CD14-positive monocyte (primary cell): Measurements from ENCODE around the gene ZNF491. TPM values are rescaled to one million over a fixed set of nuclear protein-coding genes. Genes with fewer than 3 reads are reported as not detected.

ENCODE experiments used
- DNase-seq, 3 donors: peaks; one replicate each; pipeline ENCODE4 v3.0.0-alpha.2; 2011 to 2022
- H2AFZ ChIP-seq: 2 replicates; pipeline ENCODE4 v1.6.0; 2012; ENCODE audit warnings: mild to moderate bottlenecking, low read depth, low read length, inconsistent platforms; ENCODE audit not compliant: insufficient read depth, poor library complexity, severe bottlenecking
- H3K27ac ChIP-seq, 2 donors: 1 replicate in 1 of 2; 2 replicates in 1 of 2; pipeline ENCODE4 v1.5.1; 2012 to 2013; ENCODE audit warnings: low read length in 2 of 2, control low read depth in 1 of 2, inconsistent platforms in 1 of 2, low read depth in 1 of 2, mild to moderate bottlenecking in 1 of 2
- H3K27me3 ChIP-seq, 2 donors: one replicate each; pipeline versions ENCODE4 v1.6.0 to v1.6.1; 2011 to 2013; ENCODE audit warnings: low read length in 2 of 2; ENCODE audit not compliant: control insufficient read depth in 2 of 2, insufficient read depth in 2 of 2
- H3K36me3 ChIP-seq, 2 donors: replicated peaks in 1 of 2; 1 replicate in 1 of 2; 2 replicates in 1 of 2; pipeline versions ENCODE4 v1.5.1 to v1.6.1; 2012 to 2013; ENCODE audit warnings: low read length in 2 of 2, control low read depth in 1 of 2, inconsistent platforms in 1 of 2, mild to moderate bottlenecking in 1 of 2; ENCODE audit not compliant: insufficient read depth in 2 of 2, control insufficient read depth in 1 of 2
- H3K4me1 ChIP-seq, 2 donors: 1 replicate in 1 of 2; 2 replicates in 1 of 2; pipeline versions ENCODE4 v1.5.1 to v1.6.1; 2012 to 2013; ENCODE audit warnings: low read length in 2 of 2, control low read depth in 1 of 2, inconsistent platforms in 1 of 2, mild to moderate bottlenecking in 1 of 2, moderate library complexity in 1 of 2; ENCODE audit not compliant: insufficient read depth in 2 of 2, control insufficient read depth in 1 of 2
- H3K4me2 ChIP-seq: replicated peaks from 2 replicates; pipeline ENCODE3; 2012; ENCODE audit warnings: low read length, moderate library complexity, mild to moderate bottlenecking; ENCODE audit not compliant: poor library complexity, severe bottlenecking; ENCODE audit errors: extremely low read depth
- H3K4me3 ChIP-seq, 3 experiments: fragments of 200-600 bp in 1 of 3; sonication (generic) in 1 of 3; replicated peaks in 1 of 3; 1 replicate in 2 of 3; 2 replicates in 1 of 3; pipeline ENCODE4 v1.5.1; 2011 to 2013; ENCODE audit warnings: low read length in 3 of 3, mild to moderate bottlenecking in 3 of 3, control low read depth in 2 of 3, low read depth in 2 of 3, inconsistent platforms in 1 of 3, moderate library complexity in 1 of 3
- H3K79me2 ChIP-seq: 2 replicates; pipeline ENCODE4 v1.6.0; 2012; ENCODE audit warnings: mild to moderate bottlenecking, control low read depth, inconsistent platforms, low read length, moderate library complexity; ENCODE audit not compliant: insufficient read depth
- H3K9ac ChIP-seq: 2 replicates; pipeline ENCODE4 v1.6.0; 2017; ENCODE audit warnings: low read length, mild to moderate bottlenecking; ENCODE audit not compliant: insufficient read depth, poor library complexity, severe bottlenecking
- H3K9me3 ChIP-seq, 2 donors: replicated peaks in 1 of 2; 1 replicate in 1 of 2; 2 replicates in 1 of 2; pipeline versions ENCODE4 v1.5.1 to v1.6.1; 2012 to 2013; ENCODE audit warnings: low read length in 2 of 2, control low read depth in 1 of 2; ENCODE audit not compliant: control insufficient read depth in 1 of 2, insufficient read depth in 1 of 2
- H4K20me1 ChIP-seq: 2 replicates; pipeline ENCODE4 v1.6.0; 2012; ENCODE audit warnings: mild to moderate bottlenecking, low read length, control low read depth, moderate library complexity; ENCODE audit not compliant: insufficient read depth
- H3K27ac Mint-ChIP-seq, 7 donors: one replicate each; pipeline ENCODE4 v1.8.0; 2020; ENCODE audit warnings: mild to moderate bottlenecking in 7 of 7, mixed read lengths in 7 of 7, moderate library complexity in 6 of 7, inconsistent platforms in 2 of 7
- H3K27me3 Mint-ChIP-seq, 3 donors: one replicate each; pipeline ENCODE4 v1.8.0; 2021 to 2022; ENCODE audit warnings: low read depth in 3 of 3, mild to moderate bottlenecking in 3 of 3, mixed read lengths in 3 of 3, moderate library complexity in 3 of 3, inconsistent platforms in 1 of 3
- H3K36me3 Mint-ChIP-seq, 2 donors: one replicate each; pipeline ENCODE4 v1.8.0; 2020; ENCODE audit warnings: mixed read lengths in 2 of 2, inconsistent platforms in 1 of 2, mild to moderate bottlenecking in 1 of 2
- H3K4me1 Mint-ChIP-seq: one replicate; pipeline ENCODE4 v1.8.0; 2020; ENCODE audit warnings: mild to moderate bottlenecking, mixed read lengths
- H3K4me3 Mint-ChIP-seq, 2 donors: one replicate each; pipeline ENCODE4 v1.8.0; 2020; ENCODE audit warnings: mild to moderate bottlenecking in 2 of 2, mixed read lengths in 2 of 2, moderate library complexity in 1 of 2
- H3K9me3 Mint-ChIP-seq, 7 donors: one replicate each; pipeline ENCODE4 v1.8.0; 2020 to 2022; ENCODE audit warnings: mixed read lengths in 7 of 7, mild to moderate bottlenecking in 6 of 7, moderate library complexity in 6 of 7, inconsistent platforms in 2 of 7
- CTCF ChIP-seq: fragments of 200-600 bp; IDR thresholded peaks from one replicate; pipeline ENCODE4 v1.8.0; 2022; ENCODE audit warnings: antibody characterized with exemption, mild to moderate bottlenecking
- WGBS: methylation state at CpG from one replicate; pipeline ENCODE4 v1.1.5; 2013; ENCODE audit warnings: missing lambda C conversion rate; ENCODE audit not compliant: insufficient coverage; 5-methylcytosine and 5-hydroxymethylcytosine counted together
- intact Hi-C, 2 donors: fragments of 100-400 bp; cut with micrococcal nuclease; formaldehyde crosslinking; loops; one replicate each; pipeline versions ENCODE4 v1.15.0 to v1.15.1; 2023
- polyA plus RNA-seq, 3 donors: library from polyadenylated mRNA; depleted of rRNA in 1 of 3; unstranded in 2 of 3; stranded (reverse) in 1 of 3; fragments of 300-500 nt in 2 of 3; fragments of >200 nt in 1 of 3; fragmentation: Illumina TruSeq in 2 of 3; gene quantifications; 1 replicate in 2 of 3; 2 replicates in 1 of 3; pipeline ENCODE4 v1.2.3, GENCODE V29; 2012 to 2021

Gene ZNF491
- polyA plus RNA-seq, 3 donors = 0.27 to 0.92 TPM; not detected in 1

- Histone ChIP-seq H3K4me3 (no peak overlapping the region), H3K4me1 (peaks cover 12 to 16% of the 10 kb centered on the region in 2 donors), H3K36me3 (no peaks in the 10 kb centered on the region), H3K4me2 (no peak overlapping the region), H3K27ac (no peak overlapping the region), H2AFZ (no peak overlapping the region), H3K9me3 (peaks cover 8 to 10% of the 10 kb centered on the region in 2 donors), H3K9ac (no peak overlapping the region), H3K27me3 (no peaks in the 10 kb centered on the region), H3K79me2 (peaks cover 10% of the 10 kb centered on the region), H4K20me1 (no peaks in the 10 kb centered on the region)
- H3K27ac Mint-ChIP-seq = no peak overlapping the region
- H3K4me1 Mint-ChIP-seq = peaks cover 14% of the 10 kb centered on the region
- H3K36me3 Mint-ChIP-seq = no peaks in the 10 kb centered on the region
- H3K27me3 Mint-ChIP-seq = peaks cover 3 to 15% (median 6%) of the 10 kb centered on the region in 3 donors
- no peak overlapping the region for H3K4me3 Mint-ChIP-seq
- TF ChIP-seq CTCF = no peak
- no CpG with 5 or more reads among the region's 3 CpGs for WGBS
- intact Hi-C loops = no loop called here
- no peak for DNase-seq
- H3K9me3 Mint-ChIP-seq = peaks cover 18 to 48% (median 29%) of the 10 kb centered on the region in 7 donors
Measured at GRCh38 chr19:11763117-11763516, 35.2 kb upstream of the ZNF491 start.

GRCh38 chr19:11763611-11764010 lies 34.7 kb upstream of the ZNF491 start:
- WGBS = no CpG with 5 or more reads among the region's 1 CpG
- DNase-seq = no peak
- Histone ChIP-seq H3K4me2 (no peak overlapping the region), H4K20me1 (no peaks in the 10 kb centered on the region), H3K27me3 (no peaks in the 10 kb centered on the region), H3K79me2 (peaks cover 14% of the 10 kb centered on the region), H3K27ac (no peak overlapping the region), H3K9ac (no peak overlapping the region), H3K4me1 (peaks cover 13 to 20% of the 10 kb centered on the region in 2 donors), H3K4me3 (no peak overlapping the region), H2AFZ (no peak overlapping the region), H3K9me3 (peaks cover 9 to 13% of the 10 kb centered on the region in 2 donors), H3K36me3 (no peaks in the 10 kb centered on the region)
- H3K4me3 Mint-ChIP-seq = no peak overlapping the region
- H3K27ac Mint-ChIP-seq = no peak overlapping the region
- intact Hi-C loops = no loop called here
- peaks cover 18 to 46% (median 32%) of the 10 kb centered on the region in 7 donors for H3K9me3 Mint-ChIP-seq
- peaks cover 0 to under 1% of the 10 kb centered on the region in 2 donors for H3K36me3 Mint-ChIP-seq
- no peak for TF ChIP-seq CTCF
- peaks cover 19% of the 10 kb centered on the region for H3K4me1 Mint-ChIP-seq
- H3K27me3 Mint-ChIP-seq = peaks cover 3 to 15% (median 6%) of the 10 kb centered on the region in 3 donors
